H1 (cell line): ENCODE results near the gene PHF13. TPM values are rescaled to one million over a fixed set of nuclear protein-coding genes. Genes with fewer than 3 reads are reported as not detected.
A peak's percentile ranks its signal among the peaks of the same experiment; 100 is the strongest.

Source experiments
- CTCF ChIA-PET: fragments of 300-600 bp; sonication (Branson Sonifier 250); formaldehyde crosslinking; loops from one replicate; lab custom pipeline; 2021; ENCODE audit not compliant: partially characterized antibody; lab: Charles Lee
- POLR2A ChIA-PET: fragments of 300-600 bp; sonication (Branson Sonifier 250); formaldehyde crosslinking; loops from one replicate; lab custom pipeline; 2021; ENCODE audit warnings: inconsistent platforms; ENCODE audit not compliant: partially characterized antibody; lab: Charles Lee
- DNase-seq, 2 experiments: peaks; one replicate each; pipeline versions ENCODE4 v3.0.0 to v3.0.0-alpha.2; 2010 to 2022; ENCODE audit warnings: low spot score in 2 of 2, low read depth in 1 of 2, mixed read lengths in 1 of 2
- FAIRE-seq: peaks from 2 replicates; lab custom pipeline; 2011; peaks lifted over from hg19 to GRCh38; lab: Jason Lieb, UNC
- H2AFZ ChIP-seq: 2 replicates; pipeline ENCODE4 v1.8.1; 2012; ENCODE audit warnings: low read length, inconsistent platforms
- H2AK5ac ChIP-seq: 2 replicates; pipeline ENCODE4 v1.6.1; 2013; ENCODE audit warnings: low read depth, low read length
- H2BK120ac ChIP-seq: replicated peaks from 2 replicates; pipeline ENCODE3; 2013; ENCODE audit warnings: low read depth, low read length, inconsistent platforms
- H2BK12ac ChIP-seq: 2 replicates; pipeline ENCODE4 v1.6.1; 2013; ENCODE audit warnings: low read depth, low read length
- H2BK15ac ChIP-seq: 2 replicates; pipeline ENCODE4 v1.6.1; 2013; ENCODE audit warnings: low read length
- H2BK20ac ChIP-seq: 2 replicates; pipeline ENCODE4 v1.6.1; 2013; ENCODE audit warnings: low read length
- H2BK5ac ChIP-seq: 2 replicates; pipeline ENCODE4 v1.6.1; 2013; ENCODE audit warnings: low read depth, low read length
- H3K14ac ChIP-seq: 2 replicates; pipeline ENCODE4 v1.6.1; 2013; ENCODE audit warnings: inconsistent platforms; ENCODE audit not compliant: insufficient read length
- H3K18ac ChIP-seq: 2 replicates; pipeline ENCODE4 v1.6.1; 2013; ENCODE audit warnings: low read length; ENCODE audit errors: extremely low read depth
- H3K23ac ChIP-seq: 2 replicates; pipeline ENCODE4 v1.6.1; 2013; ENCODE audit warnings: inconsistent platforms; ENCODE audit not compliant: insufficient read length
- H3K23me2 ChIP-seq: 2 replicates; pipeline ENCODE4 v1.6.1; 2013; ENCODE audit warnings: low read depth, low read length
- H3K27ac ChIP-seq: 2 replicates; pipeline ENCODE4 v1.6.1; 2011; ENCODE audit warnings: low read depth, low read length, inconsistent platforms
- H3K27me3 ChIP-seq, 4 experiments: replicated peaks in 1 of 4; 1 replicate in 1 of 4; 2 replicates in 3 of 4; pipeline versions ENCODE4 v1.6.1 to v1.8.1; 2011 to 2013; ENCODE audit warnings: low read length in 3 of 4, mild to moderate bottlenecking in 3 of 4, inconsistent platforms in 2 of 4, mixed read lengths in 2 of 4, moderate library complexity in 1 of 4; ENCODE audit not compliant: control insufficient read depth in 3 of 4, insufficient read depth in 3 of 4; ENCODE audit errors: extremely low read depth in 1 of 4
- H3K36me3 ChIP-seq, 4 experiments: 2 replicates each; pipeline versions ENCODE4 v1.6.1 to v1.8.1; 2011 to 2013; ENCODE audit warnings: mild to moderate bottlenecking in 4 of 4, low read length in 3 of 4, moderate library complexity in 2 of 4, control low read depth in 1 of 4, inconsistent platforms in 1 of 4; ENCODE audit not compliant: insufficient read depth in 4 of 4, control insufficient read depth in 2 of 4
- H3K4ac ChIP-seq: replicated peaks from 2 replicates; pipeline ENCODE3; 2013; ENCODE audit warnings: low read length, low read depth, mixed read lengths, inconsistent platforms; ENCODE audit not compliant: insufficient read length
- H3K4me1 ChIP-seq, 4 experiments: replicated peaks in 1 of 4; 1 replicate in 1 of 4; 2 replicates in 3 of 4; pipeline versions ENCODE4 v1.6.1 to v1.8.1; 2011 to 2013; ENCODE audit warnings: low read length in 3 of 4, inconsistent platforms in 2 of 4, mixed read lengths in 1 of 4; ENCODE audit not compliant: insufficient read depth in 4 of 4, control insufficient read depth in 3 of 4
- H3K4me2 ChIP-seq, 2 experiments: 2 replicates each; pipeline versions ENCODE4 v1.6.1 to v1.8.1; 2011 to 2013; ENCODE audit warnings: low read depth in 2 of 2, low read length in 2 of 2, control low read depth in 1 of 2, inconsistent platforms in 1 of 2, mild to moderate bottlenecking in 1 of 2; ENCODE audit not compliant: insufficient read depth in 1 of 2
- H3K4me3 ChIP-seq, 4 experiments: fragments of 200-600, 300-600 bp in 1 of 4; sonication (generic), shearing (Covaris generic), sonication (Bioruptor Twin) in 1 of 4; 2 replicates each; pipeline versions ENCODE4 v1.5.1 to v1.8.1; 2011 to 2016; ENCODE audit warnings: low read length in 4 of 4, low read depth in 3 of 4, control low read depth in 2 of 4, inconsistent platforms in 2 of 4, mild to moderate bottlenecking in 2 of 4, mixed read lengths in 1 of 4, moderate library complexity in 1 of 4; ENCODE audit not compliant: insufficient read depth in 2 of 4; ENCODE audit errors: extremely low read depth in 1 of 4
- H3K56ac ChIP-seq: replicated peaks from 2 replicates; pipeline ENCODE3; 2013; ENCODE audit warnings: low read depth, mild to moderate bottlenecking, mixed read lengths, low read length, inconsistent platforms; ENCODE audit not compliant: insufficient read length
- H3K79me1 ChIP-seq: 2 replicates; pipeline ENCODE4 v1.6.1; 2013; ENCODE audit warnings: low read depth, low read length, control low read depth
- H3K79me2 ChIP-seq, 2 experiments: 2 replicates each; pipeline versions ENCODE4 v1.6.1 to v1.8.1; 2012 to 2013; ENCODE audit warnings: low read length in 2 of 2, mild to moderate bottlenecking in 2 of 2, inconsistent platforms in 1 of 2; ENCODE audit not compliant: insufficient read depth in 2 of 2, control insufficient read depth in 1 of 2
- H3K9ac ChIP-seq, 4 experiments: replicated peaks in 1 of 4; 1 replicate in 1 of 4; 2 replicates in 3 of 4; pipeline versions ENCODE4 v1.6.1 to v1.8.1; 2011 to 2013; ENCODE audit warnings: low read depth in 3 of 4, low read length in 3 of 4, control low read depth in 2 of 4, mild to moderate bottlenecking in 2 of 4, moderate library complexity in 2 of 4, inconsistent platforms in 1 of 4; ENCODE audit errors: extremely low read depth in 1 of 4
- H3K9me3 ChIP-seq, 2 experiments: 2 replicates each; pipeline versions ENCODE4 v1.6.1 to v1.8.1; 2012 to 2013; ENCODE audit warnings: mild to moderate bottlenecking in 2 of 2, moderate library complexity in 2 of 2, control low read depth in 1 of 2, inconsistent platforms in 1 of 2, low read depth in 1 of 2, low read length in 1 of 2, mixed read lengths in 1 of 2; ENCODE audit not compliant: insufficient read depth in 2 of 2
- H4K20me1 ChIP-seq, 2 experiments: replicated peaks in 1 of 2; 2 replicates each; pipeline versions ENCODE3 to v1.8.1; 2011 to 2013; ENCODE audit warnings: inconsistent platforms in 2 of 2, low read length in 2 of 2, mild to moderate bottlenecking in 1 of 2; ENCODE audit not compliant: insufficient read depth in 2 of 2, control insufficient read depth in 1 of 2
- H4K5ac ChIP-seq: 2 replicates; pipeline ENCODE4 v1.6.1; 2013; ENCODE audit warnings: low read length, low read depth, mixed read lengths, inconsistent platforms; ENCODE audit not compliant: insufficient read length
- H4K8ac ChIP-seq: 2 replicates; pipeline ENCODE4 v1.8.0; 2013; ENCODE audit warnings: mild to moderate bottlenecking, moderate library complexity, low read length, inconsistent platforms; ENCODE audit not compliant: insufficient read depth; ENCODE audit errors: extremely low read depth
- H4K91ac ChIP-seq: replicated peaks from 2 replicates; pipeline ENCODE3; 2013; ENCODE audit warnings: low read length, mixed read lengths, inconsistent platforms; ENCODE audit not compliant: insufficient read length
- CBX5 ChIP-seq: fragments of 300-800, 300-1000 bp; sonication (generic); IDR thresholded peaks from 2 replicates; pipeline ENCODE4 v1.7.1; 2016; ENCODE audit warnings: antibody characterized with exemption, low read length, low read depth
- KDM5A ChIP-seq: fragments of 200-600 bp; IDR thresholded peaks from 2 replicates; pipeline ENCODE4 v1.7.1; 2012; ENCODE audit warnings: mild to moderate bottlenecking, low read length, inconsistent platforms, mixed read lengths
- RAD21 ChIP-seq, 2 experiments: IDR thresholded peaks in 1 of 2; conservative IDR thresholded peaks in 1 of 2; 2 replicates each; pipeline ENCODE4 v1.6.1; 2011; ENCODE audit warnings: low read depth in 2 of 2, low read length in 2 of 2, improper control_type of control experiment in 1 of 2, inconsistent platforms in 1 of 2, mild to moderate bottlenecking in 1 of 2, moderate library complexity in 1 of 2
- SRF ChIP-seq: IDR thresholded peaks from 2 replicates; pipeline ENCODE4 v1.6.1; 2011; ENCODE audit warnings: mild to moderate bottlenecking, low read depth, low read length, moderate library complexity
- TEAD4 ChIP-seq: IDR thresholded peaks from 2 replicates; pipeline ENCODE4 v1.6.1; 2012; ENCODE audit warnings: low read depth, low read length, inconsistent platforms, mixed read lengths
- WGBS, 2 experiments: shearing (Covaris generic) in 1 of 2; methylation state at CpG; one replicate each; pipeline versions ENCODE4 v1.1.6 to v1.1.7; 2013 to 2015; ENCODE audit warnings: low lambda C conversion rate in 2 of 2, mixed read lengths in 2 of 2, inconsistent platforms in 1 of 2, low coverage in 1 of 2, missing lambda C conversion rate in 1 of 2; ENCODE audit not compliant: insufficient replicate concordance in 2 of 2, insufficient coverage in 1 of 2, insufficient read length in 1 of 2; ENCODE audit errors: extremely low coverage in 1 of 2, missing lambda C conversion rate in 1 of 2; 5-methylcytosine and 5-hydroxymethylcytosine counted together
- long read RNA-seq, 2 experiments: library from RNA in 1 of 2; library from capped mRNA in 1 of 2; stranded (forward); transcript quantifications; one replicate each; pipeline ENCODE4 v2.0.0, GENCODE V29; 2021; ENCODE audit warnings: inconsistent platforms in 1 of 2
- polyA minus RNA-seq, 3 experiments: library from RNA; depleted of rRNA, polyadenylated mRNA; stranded (reverse); fragments of >200 nt; gene quantifications; 1 replicate in 2 of 3; 2 replicates in 1 of 3; pipeline ENCODE4 v1.2.3, GENCODE V29; 2011
- polyA plus RNA-seq, 7 experiments: library from polyadenylated mRNA; depleted of rRNA in 3 of 7; stranded (reverse) in 5 of 7; unstranded in 2 of 7; fragments of >200 nt in 5 of 7; fragments of 200-250 nt in 2 of 7; gene quantifications; 1 replicate in 5 of 7; 2 replicates in 1 of 7; 4 replicates in 1 of 7; pipeline versions ENCODE4 v1.2.1 to v1.2.3, GENCODE V29; 2011 to 2013; ENCODE audit warnings: missing spikeins in 2 of 7, mixed read lengths in 2 of 7
- total RNA-seq: library from RNA; stranded (reverse); fragmentation: NEBNext Ultra II Directional; extraction: Animal tissue kit (Norgen Biotek cat#: 25700); gene quantifications from 2 replicates; pipeline ENCODE4 v1.2.1, GENCODE V29; 2021
- TF ChIP-seq, protein P1 (sequence below): IDR thresholded peaks from 2 replicates; pipeline ENCODE4 v1.6.1; 2012; ENCODE audit warnings: inconsistent platforms
- TF ChIP-seq, protein P2 (sequence below): IDR thresholded peaks from 2 replicates; pipeline ENCODE4 v1.6.1; 2011; ENCODE audit warnings: low read depth, mild to moderate bottlenecking, low read length; ENCODE audit not compliant: insufficient read depth

The PHF13 gene
- total RNA-seq (38.7 and 39.6 TPM in 2 replicates), polyA plus RNA-seq (2011; rRNA removed) (11.7 and 16.5 TPM in 2 replicates), polyA minus RNA-seq (2011; rRNA and poly(A)+ RNA removed) (11.3 and 16.2 TPM in 2 replicates)
- 10.7 TPM for polyA plus RNA-seq (2011; cell fraction: cytosol; rRNA removed)
- polyA plus RNA-seq (2011; cell fraction: nucleus; rRNA removed), result 14.8 TPM
- polyA plus RNA-seq (2012, experiment 1 of 2), result 28.4 to 32.4 TPM (median 30.4 TPM) in 4 replicates
- polyA plus RNA-seq (2012, experiment 2 of 2), result 29.9 TPM
- 19.5 TPM for polyA plus RNA-seq (2013, experiment 1 of 2)
- polyA plus RNA-seq (2013, experiment 2 of 2), result 23.7 TPM
- polyA minus RNA-seq (2011; cell fraction: cytosol; rRNA and poly(A)+ RNA removed), result 10.7 TPM
- 7.1 TPM for polyA minus RNA-seq (2011; cell fraction: nucleus; rRNA and poly(A)+ RNA removed)
- long read RNA-seq, experiment 1, transcript PHF13-201 (4 exons, 3,681 nt), result major isoform, 5 of 34 reads
- long read RNA-seq, experiment 1, partial matches to known transcripts, result 9 of 34 reads
- long read RNA-seq, experiment 1, other reads (novel, unspliced or antisense), result 20 of 34 reads
- long read RNA-seq, experiment 2, partial matches to known transcripts, result 3 of 3 reads
- long read RNA-seq, experiment 2, other reads (novel, unspliced or antisense), result 0 of 3 reads

DNA sequence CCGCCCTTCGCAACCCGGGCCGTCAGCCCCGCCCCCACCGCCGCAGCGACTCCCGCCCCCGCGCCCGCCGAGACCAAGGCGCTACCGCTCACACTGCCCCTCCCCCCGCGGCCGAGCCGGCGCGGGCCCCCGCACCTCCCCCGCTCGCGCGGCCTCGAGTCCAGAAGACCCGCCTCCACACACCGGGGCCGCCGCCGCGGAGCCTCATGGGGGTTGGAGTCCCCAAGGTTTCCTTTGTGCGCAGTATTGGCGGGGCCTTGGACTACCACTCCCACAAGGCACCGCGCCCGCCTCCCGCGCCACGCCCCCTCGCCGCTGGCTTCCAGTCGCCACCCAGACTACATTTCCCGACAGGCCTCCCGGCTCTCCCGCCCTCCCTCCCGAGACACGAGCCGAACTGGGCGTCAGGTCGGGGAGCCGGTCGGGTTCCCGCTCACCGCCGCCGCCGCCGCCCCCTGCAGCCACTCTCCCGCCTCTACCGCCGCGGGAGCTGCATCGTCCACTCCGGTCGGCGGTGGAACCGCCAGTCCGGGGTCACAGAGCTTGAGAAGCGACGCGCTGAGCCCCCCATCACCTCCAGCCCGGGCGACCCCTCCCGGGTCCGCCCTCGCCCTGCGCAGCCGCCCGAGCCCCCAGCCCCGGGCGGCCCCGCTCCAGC lies at the start of gene PHF13:
Gene PHF13, plus strand, starts transcription at position 371 of the 658 bp plus-strand sequence. CDS start 336 bp downstream, outside the sequence.
- no peak within 1 kb of the TSS for H3K4ac ChIP-seq
- H2BK15ac ChIP-seq, result 0 out of 2 replicates have a peak within 1 kb of the TSS, but pooled peaks have one; percentile 75
- no peak within 1 kb of the TSS for H4K91ac ChIP-seq
- H3K79me1 ChIP-seq, result peaks cover 5% of the 10 kb centered on the region
- H3K4me2 ChIP-seq, result peak within 1 kb of the TSS; percentile 79 to 100
- no peaks in the 10 kb centered on the region for H3K9me3 ChIP-seq
- peak within 1 kb of the TSS; percentile 66 for H4K5ac ChIP-seq
- H4K8ac ChIP-seq, result peak within 1 kb of the TSS; percentile 81
- DNase-seq (peak; percentile 98 to 99), FAIRE-seq (no peak)
- POLR2A ChIA-PET, result interaction anchor here (1.2 to 1.3 kb wide), 2 partner anchors 10 kb away, joined by 9 to 20 read pairs; partner anchors contain the start of genes KLHL21 and THAP3
- H3K23me2 ChIP-seq, result peaks cover 8% of the 10 kb centered on the region; the same call in 1 of the 2 replicates
- H3K56ac ChIP-seq, result no peak within 1 kb of the TSS
- H3K23ac ChIP-seq, result no peak within 1 kb of the TSS
- no peak within 1 kb of the TSS for H2BK20ac ChIP-seq
- CTCF ChIA-PET, result interaction anchor here (0.6 to 0.8 kb wide), 2 partner anchors 13 to 18 kb away, joined by 3 to 4 read pairs; no protein-coding TSS in a partner anchor
- peaks cover 0 to 16% (median 4%) of the 10 kb centered on the region in 4 experiments; a peak in 6 of 8 replicates for H3K36me3 ChIP-seq
- no peak within 1 kb of the TSS for H2BK12ac ChIP-seq
- peak within 1 kb of the TSS; percentile 54 to 78 (median 70) for H3K9ac ChIP-seq
- H4K20me1 ChIP-seq, result peaks cover 7 to 15% of the 10 kb centered on the region in 2 experiments
- peaks cover 12 to 34% of the 10 kb centered on the region in 2 experiments for H3K79me2 ChIP-seq
- peak within 1 kb of the TSS; percentile 76 to 100 (median 86) for H3K4me3 ChIP-seq
- H3K4me1 ChIP-seq, result peaks cover 0 to 2% (median 0%) of the 10 kb centered on the region in 4 experiments; a peak in 1 of 7 replicates
- peak within 1 kb of the TSS; percentile 82; the same call in 1 of the 2 replicates for H2AFZ ChIP-seq
- peak within 1 kb of the TSS; percentile 81; the same call in 1 of the 2 replicates for H3K27ac ChIP-seq
- H3K14ac ChIP-seq, result no peak within 1 kb of the TSS
- no peak within 1 kb of the TSS; the same call in 1 of the 2 replicates for H3K18ac ChIP-seq
- H3K27me3 ChIP-seq, result no peaks in the 10 kb centered on the region
- H2BK5ac ChIP-seq, result peak within 1 kb of the TSS; percentile 78; the same call in 1 of the 2 replicates
- H2AK5ac ChIP-seq, result no peak within 1 kb of the TSS
- H2BK120ac ChIP-seq, result no peak within 1 kb of the TSS
- WGBS, 2 experiments, result 0% methylated on average over 7 of the region's 84 CpGs; no CpG with 5 or more reads in 1 of the 2 experiments
- TF ChIP-seq RAD21 (IDR thresholded peaks at IDR 0.05 in 1 of 2, conservative IDR thresholded peaks at IDR 0.05 in 1 of 2; ENCODE audit: low read depth in 2 of 2, low read length in 2 of 2), result no peak
- no peak for TF ChIP-seq KDM5A
- no peak for TF ChIP-seq TEAD4
- TF ChIP-seq CBX5, result no peak
- TF ChIP-seq, protein P1, sequence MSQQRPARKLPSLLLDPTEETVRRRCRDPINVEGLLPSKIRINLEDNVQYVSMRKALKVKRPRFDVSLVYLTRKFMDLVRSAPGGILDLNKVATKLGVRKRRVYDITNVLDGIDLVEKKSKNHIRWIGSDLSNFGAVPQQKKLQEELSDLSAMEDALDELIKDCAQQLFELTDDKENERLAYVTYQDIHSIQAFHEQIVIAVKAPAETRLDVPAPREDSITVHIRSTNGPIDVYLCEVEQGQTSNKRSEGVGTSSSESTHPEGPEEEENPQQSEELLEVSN, result peak; percentile 51
- TF ChIP-seq, protein P2, sequence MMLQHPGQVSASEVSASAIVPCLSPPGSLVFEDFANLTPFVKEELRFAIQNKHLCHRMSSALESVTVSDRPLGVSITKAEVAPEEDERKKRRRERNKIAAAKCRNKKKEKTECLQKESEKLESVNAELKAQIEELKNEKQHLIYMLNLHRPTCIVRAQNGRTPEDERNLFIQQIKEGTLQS, result no peak
- TF ChIP-seq SRF, result no peak
